Activated CD8-positive, alpha-beta memory T cell treated with anti-CD3 and anti-CD28 coated beads, Interleukin-2, amount 50 U/mL, for 1 hour (primary cell): ENCODE data around the gene OR2L5.

Experiments
- DNase-seq: peaks from one replicate; pipeline ENCODE4 v3.0.0-alpha.2; 2020; ENCODE audit errors: extremely low read depth

The OR2L5 gene

DNA sequence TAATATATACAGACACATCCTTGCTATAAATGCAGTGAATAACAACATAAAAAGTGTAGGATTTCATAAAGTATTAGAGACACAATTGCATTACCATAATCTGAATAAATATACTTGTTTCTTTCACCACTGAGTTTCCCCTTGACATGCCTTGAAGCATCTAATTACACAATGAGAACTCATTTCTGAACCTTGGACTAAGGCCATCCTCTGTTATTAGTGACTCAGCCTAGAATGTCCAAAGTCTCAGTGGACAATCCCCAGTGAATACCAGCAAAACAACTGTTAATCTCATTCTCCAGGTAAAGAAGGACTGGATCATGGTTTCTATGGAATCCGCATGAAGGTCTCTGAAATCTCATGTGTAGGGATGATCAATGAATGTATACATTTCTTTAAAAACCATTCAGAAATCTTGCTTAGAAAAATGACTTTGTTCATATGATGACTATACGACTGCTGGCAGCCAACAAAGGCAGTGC is at the start of gene OR2L5:
TSS of gene OR2L5 (plus strand) at position 432 of the 482 bp plus-strand sequence. CDS start 8,288 bp downstream, outside the sequence.
- DNase-seq: no peak

DNA sequence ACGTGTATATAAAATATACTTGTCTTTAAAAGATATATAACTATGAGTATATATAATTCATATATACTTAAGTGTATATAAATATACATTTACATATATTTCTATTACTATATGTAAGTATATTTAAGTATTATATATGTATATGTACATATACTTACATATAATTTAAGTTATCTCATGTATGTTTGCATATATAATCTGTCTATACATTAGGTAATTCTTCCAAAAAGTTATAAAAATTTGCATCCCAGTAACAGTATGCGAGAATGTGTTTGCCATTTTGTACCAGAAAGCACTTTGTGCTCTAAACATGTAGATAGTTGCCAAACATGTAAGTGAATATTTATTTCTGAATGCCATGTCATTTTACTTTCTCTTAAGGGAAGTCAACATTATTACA is 48.5 kb upstream of the OR2L5 start, which contains the start of gene OR2AK2:
TSS of gene OR2AK2 (plus strand) at position 301 of the 400 bp plus-strand sequence. CDS start 144 bp downstream, outside the sequence.
- no peak for DNase-seq

- DNase-seq: no peak
These were observed 46.8 kb upstream of the OR2L5 start for GRCh38 chr1:247966532-247967204.

DNA sequence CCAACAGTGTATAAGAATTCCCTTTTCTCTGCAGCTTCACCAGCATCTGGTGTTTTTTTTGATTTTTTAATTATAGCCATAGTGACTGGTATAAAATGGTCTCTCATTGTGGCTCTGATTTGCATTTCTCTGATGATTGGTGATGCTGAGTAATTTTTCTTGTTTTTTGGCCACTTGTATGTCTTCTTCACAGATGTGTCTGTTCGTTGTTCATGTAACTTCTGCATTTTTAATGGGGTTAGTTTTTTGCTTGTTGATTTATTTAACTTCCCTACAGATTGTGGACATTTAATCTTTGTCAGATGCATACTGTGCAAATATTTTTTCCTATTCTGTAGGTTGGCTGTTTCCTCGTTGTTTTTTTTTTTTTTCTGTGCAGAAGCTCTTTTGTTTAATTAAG is 20.5 kb upstream of the OR2L5 start:
- no peak for DNase-seq

- no peak for DNase-seq
These were observed 14.6 kb upstream of the OR2L5 start for GRCh38 chr1:247998811-247999210.

DNA sequence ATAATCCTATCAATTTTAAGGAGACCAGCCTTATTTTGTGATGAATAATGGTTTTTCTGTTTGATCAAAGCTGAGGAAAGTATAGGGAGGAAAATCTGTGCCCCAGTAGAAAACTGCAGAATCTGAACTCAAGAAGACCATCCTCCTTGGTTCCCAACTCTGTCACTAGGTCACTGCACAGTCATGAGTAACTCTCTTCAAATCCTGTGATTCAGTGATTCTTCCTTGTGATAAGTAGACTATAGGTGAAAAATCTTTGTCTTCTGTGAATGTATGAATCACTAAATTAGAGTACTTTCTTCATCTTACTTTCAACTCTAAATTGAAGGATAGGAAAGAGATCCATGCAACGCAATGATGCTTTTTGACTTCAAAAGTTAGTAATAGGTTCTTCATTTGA is 13.3 kb upstream of the OR2L5 start:
- DNase-seq: no peak

DNA sequence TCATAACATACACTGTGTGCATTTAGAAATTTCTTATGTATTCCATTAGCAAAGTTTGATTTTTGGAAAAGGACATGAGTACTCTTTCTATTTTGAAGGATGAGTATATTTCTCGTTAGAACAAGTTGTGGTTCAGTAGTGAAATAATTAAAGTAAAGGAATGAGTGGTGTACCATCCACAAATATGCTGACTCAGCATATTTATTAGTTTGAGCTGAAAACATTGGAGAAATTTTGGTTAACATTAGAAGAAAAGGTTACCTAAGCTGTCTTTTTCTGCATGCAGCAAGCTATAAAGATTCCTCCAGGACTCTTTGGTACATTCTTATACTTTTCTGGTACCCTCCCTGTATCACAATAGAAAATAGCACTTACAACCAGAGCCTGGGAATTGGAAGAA is 5.7 kb upstream of the OR2L5 start:
- DNase-seq: no peak

DNA sequence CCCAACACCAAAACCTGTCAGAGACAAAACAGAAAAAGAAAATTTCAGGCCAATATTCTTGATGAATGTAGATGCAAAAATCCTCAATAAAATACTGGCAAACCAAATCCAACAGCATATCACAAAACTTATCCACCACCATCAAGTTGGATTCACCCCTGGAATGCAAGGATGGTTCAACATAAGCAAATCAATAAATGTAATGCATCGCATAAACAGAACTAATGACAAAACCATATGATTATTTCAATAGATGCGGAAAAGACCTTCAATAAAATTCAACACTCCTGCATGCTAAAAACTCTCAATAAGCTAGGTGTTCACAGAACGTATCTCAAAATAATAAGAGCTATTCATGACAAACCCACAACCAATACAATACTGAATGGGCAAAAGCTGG is 3.8 kb upstream of the OR2L5 start:
- no peak for DNase-seq

GRCh38 chr1:248015803-248016202 is 2.3 kb downstream of the OR2L5 start:
- no peak for DNase-seq

- DNase-seq: no peak
These were observed 16.3 kb downstream of the OR2L5 start, which contains the start of gene OR2L2 for GRCh38 chr1:248029770-248030169. OR2L2 (plus strand) TSS chr1:248030070; CDS start chr1:248038268, 8,198 bp downstream.

DNA sequence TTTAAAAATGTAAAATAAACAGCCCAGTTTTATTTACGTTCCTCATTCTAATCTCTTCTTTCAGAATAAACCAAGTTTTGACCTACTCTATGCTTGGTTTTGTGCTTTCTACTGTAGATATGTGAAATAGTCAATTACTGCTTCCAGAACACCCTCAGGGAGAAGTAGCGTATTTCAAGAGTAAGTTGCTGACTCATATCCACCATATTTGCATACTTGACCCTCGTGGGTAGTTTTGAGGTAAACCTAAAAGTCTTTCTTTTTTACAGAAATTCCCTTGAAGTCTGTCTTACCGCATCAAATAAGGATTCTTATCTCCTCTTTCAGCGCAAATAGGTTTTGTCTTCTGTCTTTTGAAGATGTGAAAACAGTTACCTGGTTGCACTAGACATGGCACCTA is 31.7 kb downstream of the OR2L5 start:
- DNase-seq: no peak

DNA sequence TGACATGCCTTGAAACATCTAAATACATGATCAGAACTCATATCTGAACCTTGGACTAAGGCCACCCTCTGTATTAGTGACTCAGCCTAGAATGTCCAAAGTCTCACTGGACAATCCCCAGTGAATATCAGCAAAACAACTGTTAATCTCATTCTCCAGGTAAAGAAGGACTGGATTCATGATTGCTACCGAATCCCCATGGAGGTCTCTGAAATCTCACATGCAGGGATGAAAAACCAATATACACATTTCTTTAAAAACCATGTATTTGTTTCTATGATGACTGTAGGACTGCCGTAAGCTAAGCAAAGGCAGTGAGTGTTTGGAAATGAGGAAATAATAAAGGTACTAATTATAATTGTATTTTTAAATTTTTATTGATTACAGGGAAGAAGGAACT is 33.1 kb downstream of the OR2L5 start, which contains the start of gene OR2L3:
TSS of gene OR2L3 (plus strand) at position 301 of the 400 bp plus-strand sequence. CDS start 13,846 bp downstream, outside the sequence.
- DNase-seq: no peak

GRCh38 chr1:248047008-248047407 is 33.5 kb downstream of the OR2L5 start:
- no peak for DNase-seq

DNA sequence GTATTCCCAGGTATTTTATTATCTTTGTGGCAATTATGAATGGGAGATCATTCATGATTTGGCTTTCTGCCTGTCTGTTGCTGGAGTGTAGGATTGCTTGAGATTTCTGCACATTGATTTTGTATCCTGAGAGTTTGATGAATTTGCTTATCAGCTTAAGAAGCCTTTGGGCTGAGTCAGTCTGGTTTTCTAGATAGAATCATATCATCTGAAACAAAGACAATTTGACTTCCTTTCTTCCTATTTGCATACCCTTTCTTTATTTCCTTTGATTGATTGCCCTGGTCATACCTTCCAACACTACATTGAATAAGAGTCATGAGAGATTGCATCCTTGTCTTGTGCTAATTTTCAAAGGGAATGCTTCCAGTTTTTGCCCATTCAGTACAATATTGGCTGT is 41.2 kb downstream of the OR2L5 start:
- DNase-seq: no peak

DNA sequence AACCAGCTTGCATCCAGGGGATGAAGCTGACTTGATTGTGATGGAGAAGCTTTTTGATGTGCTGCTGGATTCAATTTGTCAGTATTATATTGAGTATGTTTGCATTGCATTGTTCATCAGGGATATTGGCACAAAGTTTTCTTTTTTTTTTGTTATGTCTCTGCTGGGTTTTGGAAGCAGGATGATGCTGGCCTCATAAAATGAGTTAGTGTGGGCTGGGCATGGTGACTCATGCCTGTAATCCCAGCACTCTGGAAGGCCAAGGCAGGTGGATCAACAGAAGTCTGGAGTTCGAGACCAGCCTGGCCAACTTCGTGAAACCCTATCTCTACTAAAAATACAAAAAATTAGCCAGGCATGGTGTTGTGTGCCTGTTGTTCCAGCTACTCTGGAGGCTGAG is 41.8 kb downstream of the OR2L5 start:
- DNase-seq: no peak

- DNase-seq: no peak
These were observed 51.6 kb downstream of the OR2L5 start for GRCh38 chr1:248065071-248065470.

GRCh38 chr1:248065604-248066003 is 52.1 kb downstream of the OR2L5 start:
- no peak for DNase-seq
